ENCODE data around the gene SLC35F4. TPM values are rescaled to one million over a fixed set of nuclear protein-coding genes. Genes with fewer than 3 reads are reported as not detected.

The SLC35F4 gene
- total and polyA plus RNA-seq, 2 donors from 2014 or later, result 0.30 TPM; not detected in 1

- intact Hi-C loops (cut with DNase I), result no loop called here
- Histone ChIP-seq H3K4me3 (ENCODE audit: low read length in 3 of 3) (no peak overlapping the region), H3K36me3 (ENCODE audit: control insufficient read depth in 2 of 3, insufficient read depth in 3 of 3, low read length in 3 of 3) (no peaks in the 10 kb centered on the region), H3K27me3 (ENCODE audit: control insufficient read depth, insufficient read depth, low read length) (no peaks in the 10 kb centered on the region), H3K9me3 (ENCODE audit: control insufficient read depth in 2 of 3, insufficient read depth in 1 of 3, low read length in 3 of 3) (no peaks in the 10 kb centered on the region), H3K4me1 (ENCODE audit: control insufficient read depth in 2 of 3, insufficient read depth in 2 of 3, low read depth in 1 of 3, low read length in 3 of 3) (no peaks in the 10 kb centered on the region), H3K27ac (ENCODE audit: low read depth in 2 of 2, low read length in 2 of 2) (no peak overlapping the region), H3K9ac (ENCODE audit: low read length in 3 of 3) (no peak overlapping the region)
- TF ChIP-seq, protein P1, sequence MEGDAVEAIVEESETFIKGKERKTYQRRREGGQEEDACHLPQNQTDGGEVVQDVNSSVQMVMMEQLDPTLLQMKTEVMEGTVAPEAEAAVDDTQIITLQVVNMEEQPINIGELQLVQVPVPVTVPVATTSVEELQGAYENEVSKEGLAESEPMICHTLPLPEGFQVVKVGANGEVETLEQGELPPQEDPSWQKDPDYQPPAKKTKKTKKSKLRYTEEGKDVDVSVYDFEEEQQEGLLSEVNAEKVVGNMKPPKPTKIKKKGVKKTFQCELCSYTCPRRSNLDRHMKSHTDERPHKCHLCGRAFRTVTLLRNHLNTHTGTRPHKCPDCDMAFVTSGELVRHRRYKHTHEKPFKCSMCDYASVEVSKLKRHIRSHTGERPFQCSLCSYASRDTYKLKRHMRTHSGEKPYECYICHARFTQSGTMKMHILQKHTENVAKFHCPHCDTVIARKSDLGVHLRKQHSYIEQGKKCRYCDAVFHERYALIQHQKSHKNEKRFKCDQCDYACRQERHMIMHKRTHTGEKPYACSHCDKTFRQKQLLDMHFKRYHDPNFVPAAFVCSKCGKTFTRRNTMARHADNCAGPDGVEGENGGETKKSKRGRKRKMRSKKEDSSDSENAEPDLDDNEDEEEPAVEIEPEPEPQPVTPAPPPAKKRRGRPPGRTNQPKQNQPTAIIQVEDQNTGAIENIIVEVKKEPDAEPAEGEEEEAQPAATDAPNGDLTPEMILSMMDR (IDR thresholded peaks at IDR 0.05; ENCODE audit: borderline replicate concordance, extremely low read depth, insufficient read depth), result no peak
- FAIRE-seq (no peak), DNase-seq (peak in 2 of 5 donors; percentile 34 to 42)
Measured at GRCh38 chr14:57609192-57610075, 256.5 kb downstream of the SLC35F4 start.

- no peak for DNase-seq
- H3K27me3 ChIP-seq (ENCODE audit: control insufficient read depth, insufficient read depth, low read length), result no peaks in the 10 kb centered on the region
- H3K36me3 ChIP-seq (ENCODE audit: control insufficient read depth in 2 of 3, insufficient read depth in 3 of 3, low read length in 3 of 3), result no peaks in the 10 kb centered on the region
- no peak overlapping the region for H3K27ac ChIP-seq (ENCODE audit: low read depth in 2 of 2, low read length in 2 of 2)
- TF ChIP-seq, protein P1 (IDR thresholded peaks at IDR 0.05; ENCODE audit: borderline replicate concordance, extremely low read depth, insufficient read depth), result no peak
- no peak overlapping the region for H3K4me3 ChIP-seq (ENCODE audit: low read length in 3 of 3)
- H3K4me1 ChIP-seq (ENCODE audit: control insufficient read depth in 2 of 3, insufficient read depth in 2 of 3, low read depth in 1 of 3, low read length in 3 of 3), result no peaks in the 10 kb centered on the region
- intact Hi-C loops (cut with DNase I), result no loop called here
- no peaks in the 10 kb centered on the region for H3K9me3 ChIP-seq (ENCODE audit: control insufficient read depth in 2 of 3, insufficient read depth in 1 of 3, low read length in 3 of 3)
- H3K9ac ChIP-seq (ENCODE audit: low read length in 3 of 3), result no peak overlapping the region
- FAIRE-seq, result no peak
Measured at GRCh38 chr14:57607086-57607485, 258.8 kb downstream of the SLC35F4 start.

DNA sequence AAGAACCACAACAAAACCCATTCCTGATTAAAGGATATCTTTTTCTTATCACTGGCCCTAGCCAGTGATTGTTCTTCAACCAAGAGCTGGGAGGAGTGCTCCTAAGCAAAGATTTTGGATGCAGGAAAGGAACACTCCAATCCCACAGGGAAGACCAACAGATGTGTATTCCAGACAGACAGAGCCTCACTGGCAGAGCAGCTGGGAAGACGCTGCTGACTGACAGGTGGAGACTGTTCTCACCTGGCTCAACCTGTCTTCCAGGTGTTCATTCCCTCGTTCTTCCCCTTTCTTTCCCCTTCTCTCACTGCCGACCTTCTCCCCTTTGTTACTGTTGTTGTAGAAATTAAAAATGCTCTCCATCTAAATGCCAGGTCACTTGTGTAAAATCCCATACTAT lies 282.5 kb downstream of the SLC35F4 start:
- TF ChIP-seq, protein P1 (IDR thresholded peaks at IDR 0.05; ENCODE audit: borderline replicate concordance, extremely low read depth, insufficient read depth), result no peak
- H3K36me3 ChIP-seq (ENCODE audit: control insufficient read depth in 2 of 3, insufficient read depth in 3 of 3, low read length in 3 of 3), result no peaks in the 10 kb centered on the region
- no peak overlapping the region for H3K4me3 ChIP-seq (ENCODE audit: low read length in 3 of 3)
- DNase-seq (no peak), FAIRE-seq (no peak)
- H3K4me1 ChIP-seq (ENCODE audit: control insufficient read depth in 2 of 3, insufficient read depth in 2 of 3, low read depth in 1 of 3, low read length in 3 of 3), result no peaks in the 10 kb centered on the region
- H3K9ac ChIP-seq (ENCODE audit: low read length in 3 of 3), result no peak overlapping the region
- H3K27ac ChIP-seq (ENCODE audit: low read depth in 2 of 2, low read length in 2 of 2), result no peak overlapping the region
- H3K27me3 ChIP-seq (ENCODE audit: control insufficient read depth, insufficient read depth, low read length), result no peaks in the 10 kb centered on the region
- intact Hi-C loops (cut with DNase I), result no loop called here
- no peaks in the 10 kb centered on the region for H3K9me3 ChIP-seq (ENCODE audit: control insufficient read depth in 2 of 3, insufficient read depth in 1 of 3, low read length in 3 of 3)

Measured in kidney (tissue), 14 donors.